OCI-LY3 (cell line): ENCODE measurements around the gene KCNIP4.

Experiments used
- EZH2phosphoT487 ChIP-seq: fragments of 200-600 bp; shearing (Covaris generic); IDR thresholded peaks from 2 replicates; pipeline ENCODE4 v1.6.1; 2018; ENCODE audit warnings: antibody characterized with exemption, mixed run types, low read depth
- TF ChIP-seq, protein P1 (sequence below): fragments of 200-600, 300-600 bp; sonication (generic); IDR thresholded peaks from 2 replicates; pipeline ENCODE4 v1.5.1; 2014; ENCODE audit warnings: antibody characterized with exemption, low read length, low read depth

DNA sequence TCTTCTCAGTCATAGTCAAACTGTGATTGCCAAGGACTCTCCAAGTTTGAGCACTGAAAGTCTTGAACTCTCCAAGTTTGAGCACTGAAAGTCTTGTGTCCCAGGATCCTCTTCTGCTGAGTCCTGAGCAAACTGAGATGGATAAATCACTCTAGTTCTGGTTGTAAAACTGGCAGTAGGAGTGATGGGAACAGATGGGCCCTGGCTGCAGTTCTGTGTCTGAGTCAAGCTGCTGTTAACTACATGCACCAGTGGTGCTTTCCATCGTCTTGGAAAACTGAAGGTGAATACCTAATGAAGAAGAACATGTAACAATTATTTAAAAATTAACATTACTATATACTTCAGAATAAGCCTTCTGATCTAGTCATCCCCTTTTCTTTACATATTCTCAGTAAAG, 27.6 kb upstream of the KCNIP4 start:
- TF ChIP-seq, protein P1, sequence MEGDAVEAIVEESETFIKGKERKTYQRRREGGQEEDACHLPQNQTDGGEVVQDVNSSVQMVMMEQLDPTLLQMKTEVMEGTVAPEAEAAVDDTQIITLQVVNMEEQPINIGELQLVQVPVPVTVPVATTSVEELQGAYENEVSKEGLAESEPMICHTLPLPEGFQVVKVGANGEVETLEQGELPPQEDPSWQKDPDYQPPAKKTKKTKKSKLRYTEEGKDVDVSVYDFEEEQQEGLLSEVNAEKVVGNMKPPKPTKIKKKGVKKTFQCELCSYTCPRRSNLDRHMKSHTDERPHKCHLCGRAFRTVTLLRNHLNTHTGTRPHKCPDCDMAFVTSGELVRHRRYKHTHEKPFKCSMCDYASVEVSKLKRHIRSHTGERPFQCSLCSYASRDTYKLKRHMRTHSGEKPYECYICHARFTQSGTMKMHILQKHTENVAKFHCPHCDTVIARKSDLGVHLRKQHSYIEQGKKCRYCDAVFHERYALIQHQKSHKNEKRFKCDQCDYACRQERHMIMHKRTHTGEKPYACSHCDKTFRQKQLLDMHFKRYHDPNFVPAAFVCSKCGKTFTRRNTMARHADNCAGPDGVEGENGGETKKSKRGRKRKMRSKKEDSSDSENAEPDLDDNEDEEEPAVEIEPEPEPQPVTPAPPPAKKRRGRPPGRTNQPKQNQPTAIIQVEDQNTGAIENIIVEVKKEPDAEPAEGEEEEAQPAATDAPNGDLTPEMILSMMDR: no peak
- no peak for TF ChIP-seq EZH2phosphoT487
